GM21825 (cell line): ENCODE results near the gene NET1.

Source experiments
- ATAC-seq: cut with Tn5 transposase; IDR thresholded peaks from one replicate; pipeline ENCODE4 v1.9.1; 2021; ENCODE audit warnings: mild to moderate bottlenecking, moderate library complexity; ENCODE audit not compliant: unreplicated experiment

Gene NET1

GRCh38 chr10:5441106-5441505 lies 28.7 kb downstream of the NET1 start:
- no peak for ATAC-seq

- ATAC-seq: no peak
These were observed 30.0 kb downstream of the NET1 start for GRCh38 chr10:5442065-5442989.

GRCh38 chr10:5442990-5443370 lies 30.6 kb downstream of the NET1 start:
- ATAC-seq: peak; percentile 26

GRCh38 chr10:5443429-5443828 lies 31.1 kb downstream of the NET1 start:
- ATAC-seq: peak; percentile 75

- no peak for ATAC-seq
These were observed 32.6 kb downstream of the NET1 start for GRCh38 chr10:5445006-5445405.

GRCh38 chr10:5446390-5446926 lies 34.1 kb downstream of the NET1 start:
- ATAC-seq: peak; percentile 45

GRCh38 chr10:5447056-5447455 lies 34.7 kb downstream of the NET1 start:
- no peak for ATAC-seq

- peak; percentile 53 for ATAC-seq
These were observed 35.3 kb downstream of the NET1 start for GRCh38 chr10:5447611-5448071.

GRCh38 chr10:5448333-5449001 lies 36.1 kb downstream of the NET1 start:
- ATAC-seq: no peak

GRCh38 chr10:5449227-5449626 lies 36.9 kb downstream of the NET1 start:
- no peak for ATAC-seq

GRCh38 chr10:5449823-5450222 lies 37.5 kb downstream of the NET1 start:
- no peak for ATAC-seq

GRCh38 chr10:5450605-5451384 lies 38.4 kb downstream of the NET1 start:
- ATAC-seq: no peak

GRCh38 chr10:5453749-5454489 lies 41.6 kb downstream of the NET1 start:
- no peak for ATAC-seq

- ATAC-seq: no peak
These were observed 44.2 kb downstream of the NET1 start for GRCh38 chr10:5456563-5456962.

GRCh38 chr10:5457741-5458140 lies 45.4 kb downstream of the NET1 start:
- no peak for ATAC-seq

GRCh38 chr10:5458425-5458824 lies 46.1 kb downstream of the NET1 start:
- no peak for ATAC-seq

- no peak for ATAC-seq
These were observed 46.8 kb downstream of the NET1 start for GRCh38 chr10:5458949-5459747.

- ATAC-seq: no peak
These were observed 48.3 kb downstream of the NET1 start for GRCh38 chr10:5460468-5461202.

- no peak for ATAC-seq
These were observed 48.8 kb downstream of the NET1 start for GRCh38 chr10:5461203-5461588.
